Measurements from ENCODE around the gene EXOC6. TPM values are rescaled to one million over a fixed set of nuclear protein-coding genes. Genes with fewer than 3 reads are reported as not detected.

EXOC6 gene
- total and polyA plus RNA-seq, 2 of the 13 experiments (the other 11 are each of a cell fraction or from before 2014, with no cell fraction given): 22.2 to 29.2 TPM

GRCh38 chr10:93080350-93081046 is 232.2 kb downstream of the EXOC6 start (continued):
- TF ChIP-seq KIAA2018 (CRISPR knock-in tag; IDR thresholded peaks at IDR 0.05; ENCODE audit: borderline replicate concordance) (no peak), CENPT (CRISPR knock-in tag; IDR thresholded peaks at IDR 0.05; ENCODE audit: low read depth) (no peak), CTCF (CRISPR knock-in tag; IDR thresholded peaks at IDR 0.05) (peak; percentile 83), ZNF614 (CRISPR knock-in tag; IDR thresholded peaks at IDR 0.05; ENCODE audit: borderline replicate concordance) (no peak), AKAP8 (CRISPR knock-in tag; IDR thresholded peaks at IDR 0.05) (no peak), ZNF749 (CRISPR knock-in tag; IDR thresholded peaks at IDR 0.05; ENCODE audit: borderline replicate concordance) (no peak), EHMT2 (IDR thresholded peaks at IDR 0.05; ENCODE audit: borderline replicate concordance, low read depth, low read length) (no peak), HOXA3 (CRISPR knock-in tag; IDR thresholded peaks at IDR 0.05) (0 out of 2 replicates have a peak, but pooled peaks have one; percentile 13), CBX2 (IDR thresholded peaks at IDR 0.05; ENCODE audit: low read depth, low read length) (no peak), CBX2 (CRISPR knock-in tag; IDR thresholded peaks at IDR 0.05; ENCODE audit: low read depth) (no peak), HOXA7 (CRISPR knock-in tag; IDR thresholded peaks at IDR 0.05) (no peak), LRRFIP1 (CRISPR knock-in tag; conservative IDR thresholded peaks at IDR 0.05) (no peak)
